ENCODE measurements around the gene TMC1.
"Not testable (repeated sequence)": the region's sequence is repeated elsewhere in the genome, so short reads cannot be mapped to it uniquely, and the experiment has no call there.

TMC1 gene

DNA sequence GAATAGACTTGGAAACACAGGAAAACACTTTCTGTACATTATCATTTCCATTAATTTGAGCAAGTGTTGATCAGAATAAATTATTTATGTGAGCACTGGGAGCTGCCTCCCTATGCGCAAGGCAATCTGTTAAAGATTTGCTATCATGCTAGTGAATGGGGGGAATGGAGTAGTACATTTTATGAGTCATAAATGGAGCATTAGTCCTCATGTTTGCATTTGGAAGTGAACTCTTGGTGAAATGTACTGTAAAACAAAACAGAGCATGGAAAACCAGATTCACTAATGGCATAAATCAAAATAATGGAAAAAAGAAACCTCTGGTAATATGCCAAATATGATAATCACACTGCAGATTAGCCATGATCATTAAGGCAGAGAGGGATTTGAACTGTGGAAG, 40.5 kb upstream of the TMC1 start:
- H2AFZ ChIP-seq (ENCODE audit: low read depth, low read length): no peak overlapping the region
- no peak overlapping the region for H3K4me2 ChIP-seq (ENCODE audit: low read length)
- no peak overlapping the region for H3K27ac ChIP-seq (ENCODE audit: low read length)
- H3K79me2 ChIP-seq (ENCODE audit: low read length): no peaks in the 10 kb centered on the region
- no peaks in the 10 kb centered on the region for H3K27me3 ChIP-seq (ENCODE audit: low read depth, low read length)
- no peak overlapping the region for H3K4me3 ChIP-seq (ENCODE audit: low read length)
- no peak for TF ChIP-seq EZH2phosphoT487 (IDR thresholded peaks at IDR 0.05; ENCODE audit: low read depth)
- TF ChIP-seq, protein P1, sequence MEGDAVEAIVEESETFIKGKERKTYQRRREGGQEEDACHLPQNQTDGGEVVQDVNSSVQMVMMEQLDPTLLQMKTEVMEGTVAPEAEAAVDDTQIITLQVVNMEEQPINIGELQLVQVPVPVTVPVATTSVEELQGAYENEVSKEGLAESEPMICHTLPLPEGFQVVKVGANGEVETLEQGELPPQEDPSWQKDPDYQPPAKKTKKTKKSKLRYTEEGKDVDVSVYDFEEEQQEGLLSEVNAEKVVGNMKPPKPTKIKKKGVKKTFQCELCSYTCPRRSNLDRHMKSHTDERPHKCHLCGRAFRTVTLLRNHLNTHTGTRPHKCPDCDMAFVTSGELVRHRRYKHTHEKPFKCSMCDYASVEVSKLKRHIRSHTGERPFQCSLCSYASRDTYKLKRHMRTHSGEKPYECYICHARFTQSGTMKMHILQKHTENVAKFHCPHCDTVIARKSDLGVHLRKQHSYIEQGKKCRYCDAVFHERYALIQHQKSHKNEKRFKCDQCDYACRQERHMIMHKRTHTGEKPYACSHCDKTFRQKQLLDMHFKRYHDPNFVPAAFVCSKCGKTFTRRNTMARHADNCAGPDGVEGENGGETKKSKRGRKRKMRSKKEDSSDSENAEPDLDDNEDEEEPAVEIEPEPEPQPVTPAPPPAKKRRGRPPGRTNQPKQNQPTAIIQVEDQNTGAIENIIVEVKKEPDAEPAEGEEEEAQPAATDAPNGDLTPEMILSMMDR (IDR thresholded peaks at IDR 0.05; ENCODE audit: low read depth, low read length): no peak
- peaks cover 11% of the 10 kb centered on the region for H3K4me1 ChIP-seq (ENCODE audit: low read length)
- no peaks in the 10 kb centered on the region for H3K36me3 ChIP-seq (replicated peaks; ENCODE audit: low read depth, low read length)
- no peaks in the 10 kb centered on the region for H4K20me1 ChIP-seq (ENCODE audit: insufficient read depth, low read length)
- no peaks in the 10 kb centered on the region for H3K9me3 ChIP-seq (ENCODE audit: insufficient read depth, low read length)
- no peak overlapping the region for H3K9ac ChIP-seq (ENCODE audit: low read length)

DNA sequence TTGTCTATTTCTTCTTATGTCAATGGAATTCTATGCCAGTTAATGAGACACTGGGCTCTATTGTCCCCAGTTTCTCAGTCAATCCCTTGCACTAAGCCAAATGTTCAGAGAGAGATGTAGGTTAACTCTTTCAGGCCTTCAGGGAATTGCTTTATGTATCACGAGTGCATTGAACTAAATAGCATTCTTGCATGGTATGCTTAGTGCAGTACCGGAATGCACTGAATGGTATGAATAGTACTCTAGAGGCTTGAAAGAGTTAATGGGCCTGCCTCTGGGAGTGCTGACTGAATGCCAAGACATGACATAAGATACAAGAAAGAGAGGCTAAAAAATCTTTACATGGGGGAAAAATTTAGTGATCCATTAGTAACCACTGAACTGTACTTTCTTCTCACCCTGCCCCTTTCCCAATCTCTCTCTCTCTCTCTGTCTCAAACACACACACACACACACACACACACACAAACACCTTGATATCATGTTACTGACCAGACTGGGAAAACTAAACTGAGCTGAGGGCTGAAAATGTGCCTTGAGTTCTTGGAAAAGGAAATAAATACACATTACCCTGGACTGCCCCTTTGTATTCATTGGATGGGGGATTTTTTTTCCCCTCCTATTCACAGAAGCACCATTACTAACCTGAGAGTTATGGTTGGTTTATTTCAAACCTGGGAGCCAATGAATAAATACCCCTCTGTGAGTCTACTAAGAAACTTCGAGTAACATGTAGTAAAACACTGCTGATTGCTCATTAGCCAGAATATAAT, 35.4 kb upstream of the TMC1 start:
- Histone ChIP-seq H3K27ac (ENCODE audit: low read length) (no peak overlapping the region), H3K4me3 (ENCODE audit: low read length) (no peak overlapping the region), H3K4me1 (ENCODE audit: low read length) (no peaks in the 10 kb centered on the region), H3K79me2 (ENCODE audit: low read length) (no peaks in the 10 kb centered on the region), H3K27me3 (ENCODE audit: low read depth, low read length) (no peaks in the 10 kb centered on the region), H2AFZ (ENCODE audit: low read depth, low read length) (no peak overlapping the region), H3K9ac (ENCODE audit: low read length) (no peak overlapping the region), H4K20me1 (ENCODE audit: insufficient read depth, low read length) (no peaks in the 10 kb centered on the region), H3K36me3 (replicated peaks; ENCODE audit: low read depth, low read length) (no peaks in the 10 kb centered on the region), H3K4me2 (ENCODE audit: low read length) (no peak overlapping the region), H3K9me3 (ENCODE audit: insufficient read depth, low read length) (no peaks in the 10 kb centered on the region)
- TF ChIP-seq EZH2phosphoT487 (IDR thresholded peaks at IDR 0.05; ENCODE audit: low read depth): no peak
- TF ChIP-seq, protein P1 (IDR thresholded peaks at IDR 0.05; ENCODE audit: low read depth, low read length): no peak

DNA sequence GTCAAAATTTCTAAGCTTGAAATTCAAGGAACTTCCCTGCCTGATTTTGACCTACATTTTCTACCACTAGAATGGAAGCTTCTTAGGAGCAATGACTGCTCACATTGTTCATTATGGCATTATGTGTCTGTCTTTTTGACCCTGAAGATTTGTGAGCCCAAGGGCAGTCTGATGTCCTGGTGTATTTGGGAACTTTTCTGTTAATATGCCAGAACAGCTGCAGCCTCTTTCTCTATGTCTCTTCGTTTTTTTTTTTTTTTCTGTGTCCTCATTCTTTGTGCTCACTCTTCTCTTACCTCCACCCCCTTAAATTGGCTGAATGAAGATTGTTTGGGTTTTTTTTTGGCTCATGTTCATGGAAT, 34.8 kb upstream of the TMC1 start:
- H3K4me2 ChIP-seq (ENCODE audit: low read length): no peak overlapping the region
- H3K27me3 ChIP-seq (ENCODE audit: low read depth, low read length): no peaks in the 10 kb centered on the region
- H3K4me1 ChIP-seq (ENCODE audit: low read length): peaks cover 3% of the 10 kb centered on the region
- no peak overlapping the region for H2AFZ ChIP-seq (ENCODE audit: low read depth, low read length)
- H3K27ac ChIP-seq (ENCODE audit: low read length): no peak overlapping the region
- H3K79me2 ChIP-seq (ENCODE audit: low read length): no peaks in the 10 kb centered on the region
- no peaks in the 10 kb centered on the region for H3K9me3 ChIP-seq (ENCODE audit: insufficient read depth, low read length)
- no peak overlapping the region for H3K4me3 ChIP-seq (ENCODE audit: low read length)
- H3K36me3 ChIP-seq (replicated peaks; ENCODE audit: low read depth, low read length): no peaks in the 10 kb centered on the region
- TF ChIP-seq, protein P1 (IDR thresholded peaks at IDR 0.05; ENCODE audit: low read depth, low read length): no peak
- no peak for TF ChIP-seq EZH2phosphoT487 (IDR thresholded peaks at IDR 0.05; ENCODE audit: low read depth)
- H4K20me1 ChIP-seq (ENCODE audit: insufficient read depth, low read length): no peaks in the 10 kb centered on the region
- no peak overlapping the region for H3K9ac ChIP-seq (ENCODE audit: low read length)

- not testable (repeated sequence) for H3K4me3 ChIP-seq (ENCODE audit: low read length); H3K4me2 ChIP-seq (ENCODE audit: low read length); H3K27me3 ChIP-seq (ENCODE audit: low read depth, low read length); H4K20me1 ChIP-seq (ENCODE audit: insufficient read depth, low read length); H2AFZ ChIP-seq (ENCODE audit: low read depth, low read length); H3K9ac ChIP-seq (ENCODE audit: low read length); H3K4me1 ChIP-seq (ENCODE audit: low read length); H3K27ac ChIP-seq (ENCODE audit: low read length); H3K79me2 ChIP-seq (ENCODE audit: low read length); H3K9me3 ChIP-seq (ENCODE audit: insufficient read depth, low read length); H3K36me3 ChIP-seq (replicated peaks; ENCODE audit: low read depth, low read length)
These were observed 33.7 kb upstream of the TMC1 start for GRCh38 chr9:72487665-72488064.

Measured in OCI-LY3 (cell line).